Glomerular endothelial cell (primary cell): ENCODE data around the gene LPCAT4. TPM values are rescaled to one million over a fixed set of nuclear protein-coding genes. Genes with fewer than 3 reads are reported as not detected.

Experiments
- DNase-seq: peaks from one replicate; pipeline ENCODE4 v3.0.0-alpha.2; 2011; ENCODE audit warnings: low read depth, low spot score; ENCODE audit errors: extremely low read depth
- total RNA-seq: library from RNA; depleted of rRNA; stranded (reverse); fragments of >200 nt; gene quantifications from 2 replicates; pipeline ENCODE4 v1.2.3, GENCODE V29; 2015

LPCAT4 gene
- total RNA-seq, 1 donor from 2014 or later, result 19.6 TPM

DNA sequence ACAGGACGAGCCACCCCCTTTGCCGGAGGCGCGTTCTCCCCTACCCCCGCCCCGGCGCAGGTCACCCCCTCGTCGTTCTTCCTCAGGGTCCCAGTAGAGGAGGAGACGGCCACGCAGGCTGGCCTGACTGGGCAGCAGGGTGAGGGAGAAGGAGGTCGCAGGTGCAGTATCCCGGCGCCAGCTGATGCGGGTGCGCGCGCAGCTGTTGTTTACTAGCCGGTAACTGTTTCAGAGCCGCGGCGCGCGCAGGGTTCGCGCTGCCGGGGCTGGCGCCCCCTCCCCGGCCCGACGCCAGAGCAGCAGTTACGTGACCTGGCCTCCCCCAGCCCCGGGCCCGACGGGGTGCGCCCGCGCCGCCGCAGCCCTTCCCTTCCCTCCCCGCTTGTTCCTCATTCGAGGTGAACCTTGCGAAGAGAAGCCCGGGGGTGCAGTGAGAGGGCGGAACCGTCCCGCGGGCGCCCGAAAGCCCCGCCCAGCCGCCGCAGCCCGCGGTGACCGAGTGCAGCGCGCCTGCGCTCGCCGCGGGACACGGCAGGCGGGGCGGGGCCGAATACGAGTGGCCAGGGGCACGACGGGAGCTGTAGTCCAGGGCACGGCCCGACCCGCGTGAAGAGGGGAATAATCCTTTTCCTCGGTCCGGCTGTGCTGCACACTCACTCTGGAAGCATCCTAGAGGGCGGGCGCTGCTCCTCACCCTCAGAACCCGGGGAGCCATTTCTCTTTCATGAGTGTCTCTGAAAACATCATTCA, 29.3 kb downstream of the LPCAT4 start, which contains the start of gene SLC12A6:
Gene SLC12A6 (minus strand): TSS at position 225 of the 750 bp plus-strand sequence. CDS start 1,101 bp downstream, outside the sequence.
- no peak for DNase-seq

DNA sequence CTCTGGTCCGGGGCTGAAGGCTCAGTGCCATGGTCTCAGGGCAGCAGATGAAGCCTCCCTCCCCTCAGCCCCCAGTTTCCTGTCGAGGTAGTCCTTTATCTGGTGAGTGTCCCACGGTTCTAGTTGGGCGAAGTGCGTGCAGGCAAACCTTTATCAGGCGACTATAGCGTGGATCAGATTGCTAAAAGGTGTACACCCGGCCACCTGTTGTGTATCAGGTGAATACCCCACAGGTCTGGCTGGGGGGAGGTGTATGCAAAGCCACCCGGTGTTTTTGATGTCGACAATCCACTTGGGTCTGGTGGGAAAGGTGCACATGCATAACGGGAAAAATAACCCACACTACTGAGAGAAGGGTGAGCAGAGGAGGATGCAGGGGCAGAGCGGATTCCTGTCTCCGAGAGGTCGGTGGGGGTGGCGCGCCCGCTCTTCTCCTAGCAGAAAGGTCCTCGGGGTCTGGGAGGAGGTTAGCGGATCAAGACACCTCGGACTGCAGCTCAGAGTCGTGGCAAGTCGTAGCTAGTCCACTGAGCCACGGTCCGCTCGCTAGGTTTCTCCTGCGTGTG, 29.9 kb downstream of the LPCAT4 start:
- no peak for DNase-seq

DNA sequence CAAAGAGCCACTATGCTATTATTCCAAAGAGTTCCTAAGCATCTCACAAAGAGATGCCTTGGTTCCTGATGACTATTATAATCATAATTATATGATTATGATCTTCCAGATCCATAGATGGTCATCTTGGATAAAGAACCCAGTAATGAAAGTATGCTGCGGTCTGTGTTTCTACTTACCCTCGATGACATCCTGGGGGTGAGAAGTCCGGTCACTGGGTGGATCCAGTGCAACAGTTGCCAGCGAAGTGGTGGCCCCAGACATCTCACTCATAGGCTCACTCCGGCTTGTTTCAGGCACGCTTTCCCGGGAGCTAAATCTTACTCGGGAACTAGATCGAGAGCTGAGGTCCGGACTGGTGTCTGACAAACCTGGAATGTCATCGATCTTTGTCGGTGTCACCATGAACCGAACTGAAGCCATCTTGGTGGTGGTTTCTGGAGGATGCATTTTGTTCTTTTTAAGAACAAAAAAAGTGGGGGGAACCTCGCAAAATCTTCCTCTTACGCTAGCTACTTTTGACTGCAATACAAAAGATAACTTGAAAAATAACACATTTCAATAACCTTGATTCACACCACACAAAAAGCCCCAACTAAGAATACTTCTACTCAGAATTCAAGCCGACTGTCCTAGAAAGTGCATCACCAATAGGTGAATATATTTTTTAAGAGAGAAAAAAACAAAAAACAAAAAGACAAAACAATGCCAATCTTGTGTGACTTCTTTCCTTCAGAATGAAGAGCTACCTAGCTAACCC, 30.6 kb downstream of the LPCAT4 start:
- no peak for DNase-seq

GRCh38 chr15:34335176-34336032, 31.6 kb downstream of the LPCAT4 start:
- no peak for DNase-seq

- DNase-seq, result no peak
These were observed 32.3 kb downstream of the LPCAT4 start for GRCh38 chr15:34334672-34335071.

- DNase-seq, result no peak
These were observed 34.4 kb downstream of the LPCAT4 start for GRCh38 chr15:34332553-34333120.

GRCh38 chr15:34331809-34332208, 35.2 kb downstream of the LPCAT4 start:
- DNase-seq, result no peak

- DNase-seq, result no peak
These were observed 36.7 kb downstream of the LPCAT4 start for GRCh38 chr15:34330279-34330678.

- no peak for DNase-seq
These were observed 38.0 kb downstream of the LPCAT4 start for GRCh38 chr15:34329006-34329405.

GRCh38 chr15:34327906-34328305, 39.1 kb downstream of the LPCAT4 start:
- no peak for DNase-seq

GRCh38 chr15:34325368-34325767, 41.6 kb downstream of the LPCAT4 start:
- no peak for DNase-seq

DNA sequence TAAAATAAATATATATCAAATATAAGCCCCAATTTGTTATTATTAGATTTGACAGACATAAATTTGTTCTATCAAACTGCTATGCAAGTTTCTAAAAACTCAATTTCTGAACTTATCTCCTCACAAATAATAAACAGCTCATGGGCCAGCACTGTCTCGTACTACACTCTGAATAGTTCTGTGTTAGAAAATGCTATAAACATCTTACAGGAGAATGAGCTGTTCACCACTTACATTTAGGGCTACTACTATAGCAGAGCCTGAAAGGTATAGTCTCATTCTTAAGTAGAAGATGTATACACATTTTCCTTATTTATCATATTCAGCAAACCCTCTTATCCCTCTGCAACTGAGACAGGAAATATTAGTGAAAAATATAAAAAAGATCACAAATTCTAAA, 42.1 kb downstream of the LPCAT4 start:
- no peak for DNase-seq

- DNase-seq, result no peak
These were observed 43.8 kb downstream of the LPCAT4 start for GRCh38 chr15:34323217-34323616.

DNA sequence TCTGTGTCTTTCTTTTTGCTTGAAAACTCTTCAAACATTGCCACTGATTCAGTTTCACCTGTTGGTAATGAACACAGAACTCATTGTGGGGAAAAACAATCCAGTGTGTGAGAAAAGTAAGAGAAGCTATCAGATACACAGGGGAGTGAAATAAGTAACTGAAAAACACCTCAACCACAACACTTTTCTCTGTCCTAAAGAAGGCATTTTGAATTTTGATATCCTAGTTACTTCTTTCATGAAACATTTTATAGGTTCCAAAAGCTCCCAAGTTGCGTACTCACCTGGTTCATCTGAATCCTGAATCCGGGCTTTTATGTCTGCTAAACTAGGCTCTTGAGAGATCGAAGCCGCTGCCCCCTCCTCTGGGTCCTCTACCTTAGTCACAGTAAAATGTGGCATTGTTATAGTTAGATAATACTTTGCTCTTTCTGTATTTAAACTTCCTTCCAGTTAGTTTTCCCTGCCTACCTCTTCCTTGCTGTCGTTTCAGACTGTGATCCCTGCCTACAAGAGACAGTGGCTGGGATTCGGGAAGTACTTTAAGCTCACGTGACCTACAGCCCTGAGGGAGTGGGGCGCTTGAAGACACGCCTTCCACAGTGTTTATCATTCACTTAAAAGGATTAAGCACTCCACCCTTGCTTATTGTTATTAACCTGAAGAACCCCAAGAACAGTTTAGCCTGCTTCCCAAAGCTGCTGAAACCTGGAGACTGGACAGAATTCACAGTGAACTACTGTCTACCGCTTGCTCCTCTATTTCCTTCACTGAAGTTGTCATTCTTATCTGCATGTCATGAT, 48.5 kb downstream of the LPCAT4 start:
- no peak for DNase-seq

GRCh38 chr15:34314491-34315490, 52.2 kb downstream of the LPCAT4 start:
- no peak for DNase-seq

DNA sequence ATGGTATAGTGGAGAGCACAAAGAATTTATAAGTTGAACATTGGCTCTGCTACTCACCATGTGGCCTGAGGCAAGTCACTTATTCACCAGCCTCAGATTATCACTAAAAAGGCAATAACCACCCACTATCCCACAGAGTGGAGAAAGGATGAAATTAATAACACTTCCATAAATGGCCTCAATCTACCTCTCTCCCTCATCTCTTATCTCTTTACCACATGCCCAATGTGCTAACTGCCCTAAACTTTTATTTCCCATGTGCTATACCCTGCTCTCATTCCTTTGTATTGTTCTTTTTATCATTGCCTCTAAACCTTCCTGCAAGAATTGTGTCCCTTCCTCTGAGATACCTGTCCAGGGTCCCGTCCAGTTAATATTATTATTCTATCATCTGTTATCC, 55.4 kb downstream of the LPCAT4 start:
- DNase-seq, result no peak
